WTC11 (cell line): ENCODE measurements around the gene PPP1CA. TPM values are rescaled to one million over a fixed set of nuclear protein-coding genes. Genes with fewer than 3 reads are reported as not detected.
A peak's percentile ranks its signal among the peaks of the same experiment; 100 is the strongest.

Experiments used
- ATAC-seq: fragments of 200-7000 bp; cut with Tn5 transposase; 2 replicates; pipeline ENCODE4 v1.10.0; 2021; ENCODE audit warnings: mild to moderate bottlenecking, moderate library complexity
- CTCF ChIA-PET: fragments of 300-600 bp; sonication (Branson Sonifier 250); formaldehyde crosslinking; loops from one replicate; lab custom pipeline; 2021; ENCODE audit warnings: antibody characterized with exemption; lab: Charles Lee
- POLR2A ChIA-PET: fragments of 350-600 bp; sonication (Branson Sonifier 250); formaldehyde crosslinking; loops from one replicate; lab custom pipeline; 2021; ENCODE audit warnings: antibody characterized with exemption; lab: Charles Lee
- DNase-seq: peaks from one replicate; pipeline ENCODE4 v3.0.0; 2021; ENCODE audit warnings: low spot score
- H3K27ac Mint-ChIP-seq: 2 replicates; pipeline ENCODE4 v1.8.0; 2021; ENCODE audit warnings: mixed read lengths
- H3K27me3 Mint-ChIP-seq: 2 replicates; pipeline ENCODE4 v1.8.0; 2021; ENCODE audit warnings: low read depth, mild to moderate bottlenecking, moderate library complexity, mixed read lengths
- H3K36me3 Mint-ChIP-seq: 2 replicates; pipeline ENCODE4 v1.8.0; 2021; ENCODE audit warnings: mixed read lengths
- H3K4me1 Mint-ChIP-seq: 2 replicates; pipeline ENCODE4 v1.8.0; 2022; ENCODE audit warnings: mixed read lengths
- H3K4me3 Mint-ChIP-seq: 2 replicates; pipeline ENCODE4 v1.8.0; 2021; ENCODE audit warnings: mild to moderate bottlenecking, moderate library complexity, mixed read lengths
- H3K9me3 Mint-ChIP-seq: 2 replicates; pipeline ENCODE4 v1.8.0; 2021; ENCODE audit warnings: mixed read lengths
- CDX4 ChIP-seq: fragments of 250-450 bp; sonication (Bioruptor Pico); IDR thresholded peaks from 2 replicates; pipeline ENCODE4 v1.9.0; 2021; ENCODE audit warnings: moderate library complexity, mild to moderate bottlenecking, inconsistent platforms, borderline replicate concordance
- GRHL2 ChIP-seq: fragments of 250-450 bp; sonication (Bioruptor Pico); IDR thresholded peaks from 2 replicates; pipeline ENCODE4 v1.8.0; 2022; ENCODE audit warnings: mild to moderate bottlenecking, moderate library complexity; ENCODE audit not compliant: insufficient replicate concordance, severe bottlenecking
- IRF2 ChIP-seq: sonication (generic); formaldehyde crosslinking; IDR thresholded peaks from 2 replicates; pipeline ENCODE4 v1.8.0; 2022; ENCODE audit warnings: low read depth, missing genetic modification reagents, borderline replicate concordance
- MAX ChIP-seq: sonication (generic); formaldehyde crosslinking; IDR thresholded peaks from 2 replicates; pipeline ENCODE4 v1.8.0; 2022; ENCODE audit warnings: mild to moderate bottlenecking, missing genetic modification reagents
- PRRX2 ChIP-seq: fragments of 250-450 bp; sonication (Bioruptor Pico); IDR thresholded peaks from 2 replicates; pipeline ENCODE4 v1.8.0; 2021; ENCODE audit warnings: mild to moderate bottlenecking
- RELA ChIP-seq: sonication (generic); formaldehyde crosslinking; IDR thresholded peaks from 2 replicates; pipeline ENCODE4 v1.8.1; 2022; ENCODE audit warnings: missing genetic modification reagents, mild to moderate bottlenecking, borderline replicate concordance
- TEAD1 ChIP-seq: sonication (generic); formaldehyde crosslinking; IDR thresholded peaks from 2 replicates; pipeline ENCODE4 v1.8.0; 2022; ENCODE audit warnings: mild to moderate bottlenecking, missing genetic modification reagents
- ZBTB21 ChIP-seq: sonication (generic); formaldehyde crosslinking; IDR thresholded peaks from 2 replicates; pipeline ENCODE4 v1.8.1; 2023; ENCODE audit warnings: mild to moderate bottlenecking, missing genetic modification reagents, borderline replicate concordance
- ZNF281 ChIP-seq: sonication (generic); formaldehyde crosslinking; IDR thresholded peaks from 2 replicates; pipeline ENCODE4 v1.8.0; 2023; ENCODE audit warnings: mild to moderate bottlenecking, missing genetic modification reagents
- ZNF396 ChIP-seq: fragments of 250-450 bp; sonication (Bioruptor Pico); IDR thresholded peaks from 2 replicates; pipeline ENCODE4 v1.8.0; 2021; ENCODE audit warnings: mild to moderate bottlenecking, moderate library complexity, borderline replicate concordance
- ZNF423 ChIP-seq: fragments of 250-450 bp; sonication (Bioruptor Pico); IDR thresholded peaks from 2 replicates; pipeline ENCODE4 v2.1.2; 2022; ENCODE audit warnings: mild to moderate bottlenecking, moderate library complexity
- total RNA-seq: library from RNA; stranded (reverse); gene quantifications from 3 replicates; pipeline ENCODE4 v1.2.3, GENCODE V29; 2021
- TF ChIP-seq, protein P1 (sequence below): sonication (generic); formaldehyde crosslinking; IDR thresholded peaks from 2 replicates; pipeline ENCODE4 v1.8.1; 2022; ENCODE audit warnings: low read depth, missing genetic modification reagents, borderline replicate concordance
- TF ChIP-seq, protein P2 (sequence below): fragments of 250-450 bp; sonication (Bioruptor Pico); IDR thresholded peaks from 2 replicates; pipeline ENCODE4 v1.9.0; 2021; ENCODE audit warnings: mild to moderate bottlenecking
- TF ChIP-seq, protein P3 (sequence below): sonication (generic); formaldehyde crosslinking; IDR thresholded peaks from 2 replicates; pipeline ENCODE4 v1.8.1; 2023; ENCODE audit warnings: mild to moderate bottlenecking, missing genetic modification reagents, moderate library complexity
- TF ChIP-seq, protein P4 (sequence below): sonication (generic); formaldehyde crosslinking; IDR thresholded peaks from 2 replicates; pipeline ENCODE4 v1.8.0; 2023; ENCODE audit warnings: missing genetic modification reagents, mild to moderate bottlenecking, borderline replicate concordance

PPP1CA gene
- total RNA-seq, 1 experiment from 2014 or later = 220 TPM

DNA sequence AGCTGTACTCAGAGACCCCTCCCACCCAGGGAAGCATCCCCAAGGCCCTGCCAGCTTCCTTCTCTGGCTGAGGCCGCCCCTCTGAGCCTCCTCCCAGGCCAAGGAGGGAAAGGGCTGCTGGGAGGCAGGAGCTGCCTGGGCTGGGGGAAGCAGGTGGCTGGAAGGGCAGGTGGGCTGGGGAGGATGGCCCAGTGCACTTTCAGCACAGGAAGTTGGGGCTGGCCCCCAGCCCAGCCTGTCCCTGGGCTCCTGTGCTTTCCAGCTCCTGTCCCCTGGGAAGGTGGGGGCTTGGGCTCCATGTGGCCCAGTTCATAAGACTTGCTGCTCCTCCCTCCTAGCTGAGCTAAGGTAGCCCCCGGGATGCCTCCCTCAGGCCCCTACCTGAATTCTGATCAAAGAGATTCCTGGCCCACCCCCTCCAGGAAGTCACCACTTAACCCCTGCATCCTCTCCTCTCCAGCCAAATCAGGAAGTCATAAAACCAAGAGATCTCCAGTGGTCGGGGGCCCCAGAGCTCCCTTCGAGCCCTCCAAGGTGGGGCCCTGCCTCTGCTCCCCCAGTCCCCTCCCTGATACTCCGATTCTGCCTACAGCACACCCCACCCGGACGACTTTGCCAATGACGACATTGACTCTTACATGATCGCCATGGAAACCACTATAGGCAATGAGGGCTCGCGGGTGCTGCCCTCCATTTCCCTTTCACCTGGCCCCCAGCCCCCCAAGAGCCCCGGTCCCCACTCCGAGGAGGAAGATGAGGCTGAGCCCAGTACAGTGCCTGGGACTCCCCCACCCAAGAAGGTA, 4.9 kb downstream of the PPP1CA start:
- Mint-ChIP-seq H3K27me3 (no peaks in the 10 kb centered on the region), H3K27ac (peak overlapping the region; percentile 93), H3K9me3 (no peaks in the 10 kb centered on the region), H3K4me1 (peaks cover 38% of the 10 kb centered on the region), H3K4me3 (peak overlapping the region; percentile 45), H3K36me3 (peaks cover 24% of the 10 kb centered on the region)
- ATAC-seq (peak; percentile 38), DNase-seq (peak; percentile 58)
- POLR2A ChIA-PET = interaction anchor here (0.5 to 1.9 kb wide), 8 partner anchors 10 to 278 kb away, joined by 3 to 7 read pairs (median 4); partner anchors contain the start of genes KDM2A, PTPRCAP and RPS6KB2
- CTCF ChIA-PET = interaction anchor here (0.7 to 2.0 kb wide), 11 partner anchors 15 to 135 kb away, joined by 3 to 15 read pairs (median 5); partner anchors contain the start of genes POLD4 and TMEM134
- TF ChIP-seq RELA (CRISPR knock-in tag) (no peak), ZBTB21 (CRISPR knock-in tag) (peak; percentile 72; the same call in 1 of the 2 replicates)

DNA sequence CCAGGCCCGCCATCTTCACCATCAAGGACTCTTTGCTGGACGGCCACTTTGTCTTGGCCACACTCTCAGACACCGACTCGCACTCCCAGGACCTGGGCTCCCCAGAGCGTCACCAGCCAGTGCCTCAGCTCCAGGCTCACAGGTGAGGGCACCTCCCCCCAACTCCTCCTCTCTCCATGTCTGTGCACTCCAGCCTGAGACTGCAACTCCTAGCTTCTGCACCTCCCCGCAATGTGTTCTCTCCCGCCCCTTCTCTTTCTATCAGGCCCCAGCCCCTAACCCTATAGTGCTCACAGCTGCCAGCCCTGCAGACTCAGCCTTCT, 5.4 kb downstream of the PPP1CA start:
- H3K27me3 Mint-ChIP-seq = no peaks in the 10 kb centered on the region
- TF ChIP-seq CDX4 (CRISPR knock-in tag) = no peak
- TF ChIP-seq, protein P1, sequence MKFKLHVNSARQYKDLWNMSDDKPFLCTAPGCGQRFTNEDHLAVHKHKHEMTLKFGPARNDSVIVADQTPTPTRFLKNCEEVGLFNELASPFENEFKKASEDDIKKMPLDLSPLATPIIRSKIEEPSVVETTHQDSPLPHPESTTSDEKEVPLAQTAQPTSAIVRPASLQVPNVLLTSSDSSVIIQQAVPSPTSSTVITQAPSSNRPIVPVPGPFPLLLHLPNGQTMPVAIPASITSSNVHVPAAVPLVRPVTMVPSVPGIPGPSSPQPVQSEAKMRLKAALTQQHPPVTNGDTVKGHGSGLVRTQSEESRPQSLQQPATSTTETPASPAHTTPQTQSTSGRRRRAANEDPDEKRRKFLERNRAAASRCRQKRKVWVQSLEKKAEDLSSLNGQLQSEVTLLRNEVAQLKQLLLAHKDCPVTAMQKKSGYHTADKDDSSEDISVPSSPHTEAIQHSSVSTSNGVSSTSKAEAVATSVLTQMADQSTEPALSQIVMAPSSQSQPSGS = no peak
- TF ChIP-seq ZNF396 (CRISPR knock-in tag) = no peak
- TF ChIP-seq MAX = no peak
- no peak for TF ChIP-seq TEAD1 (CRISPR knock-in tag)
- TF ChIP-seq, protein P2, sequence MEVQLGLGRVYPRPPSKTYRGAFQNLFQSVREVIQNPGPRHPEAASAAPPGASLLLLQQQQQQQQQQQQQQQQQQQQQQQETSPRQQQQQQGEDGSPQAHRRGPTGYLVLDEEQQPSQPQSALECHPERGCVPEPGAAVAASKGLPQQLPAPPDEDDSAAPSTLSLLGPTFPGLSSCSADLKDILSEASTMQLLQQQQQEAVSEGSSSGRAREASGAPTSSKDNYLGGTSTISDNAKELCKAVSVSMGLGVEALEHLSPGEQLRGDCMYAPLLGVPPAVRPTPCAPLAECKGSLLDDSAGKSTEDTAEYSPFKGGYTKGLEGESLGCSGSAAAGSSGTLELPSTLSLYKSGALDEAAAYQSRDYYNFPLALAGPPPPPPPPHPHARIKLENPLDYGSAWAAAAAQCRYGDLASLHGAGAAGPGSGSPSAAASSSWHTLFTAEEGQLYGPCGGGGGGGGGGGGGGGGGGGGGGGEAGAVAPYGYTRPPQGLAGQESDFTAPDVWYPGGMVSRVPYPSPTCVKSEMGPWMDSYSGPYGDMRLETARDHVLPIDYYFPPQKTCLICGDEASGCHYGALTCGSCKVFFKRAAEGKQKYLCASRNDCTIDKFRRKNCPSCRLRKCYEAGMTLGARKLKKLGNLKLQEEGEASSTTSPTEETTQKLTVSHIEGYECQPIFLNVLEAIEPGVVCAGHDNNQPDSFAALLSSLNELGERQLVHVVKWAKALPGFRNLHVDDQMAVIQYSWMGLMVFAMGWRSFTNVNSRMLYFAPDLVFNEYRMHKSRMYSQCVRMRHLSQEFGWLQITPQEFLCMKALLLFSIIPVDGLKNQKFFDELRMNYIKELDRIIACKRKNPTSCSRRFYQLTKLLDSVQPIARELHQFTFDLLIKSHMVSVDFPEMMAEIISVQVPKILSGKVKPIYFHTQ (CRISPR knock-in tag) = no peak
- no peak for TF ChIP-seq GRHL2 (CRISPR knock-in tag)
- TF ChIP-seq, protein P3, sequence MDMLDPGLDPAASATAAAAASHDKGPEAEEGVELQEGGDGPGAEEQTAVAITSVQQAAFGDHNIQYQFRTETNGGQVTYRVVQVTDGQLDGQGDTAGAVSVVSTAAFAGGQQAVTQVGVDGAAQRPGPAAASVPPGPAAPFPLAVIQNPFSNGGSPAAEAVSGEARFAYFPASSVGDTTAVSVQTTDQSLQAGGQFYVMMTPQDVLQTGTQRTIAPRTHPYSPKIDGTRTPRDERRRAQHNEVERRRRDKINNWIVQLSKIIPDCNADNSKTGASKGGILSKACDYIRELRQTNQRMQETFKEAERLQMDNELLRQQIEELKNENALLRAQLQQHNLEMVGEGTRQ = no peak
- no peak for TF ChIP-seq ZBTB21 (CRISPR knock-in tag)
- no peak for TF ChIP-seq IRF2 (CRISPR knock-in tag)
- no peak for TF ChIP-seq PRRX2 (CRISPR knock-in tag)
- TF ChIP-seq, protein P4, sequence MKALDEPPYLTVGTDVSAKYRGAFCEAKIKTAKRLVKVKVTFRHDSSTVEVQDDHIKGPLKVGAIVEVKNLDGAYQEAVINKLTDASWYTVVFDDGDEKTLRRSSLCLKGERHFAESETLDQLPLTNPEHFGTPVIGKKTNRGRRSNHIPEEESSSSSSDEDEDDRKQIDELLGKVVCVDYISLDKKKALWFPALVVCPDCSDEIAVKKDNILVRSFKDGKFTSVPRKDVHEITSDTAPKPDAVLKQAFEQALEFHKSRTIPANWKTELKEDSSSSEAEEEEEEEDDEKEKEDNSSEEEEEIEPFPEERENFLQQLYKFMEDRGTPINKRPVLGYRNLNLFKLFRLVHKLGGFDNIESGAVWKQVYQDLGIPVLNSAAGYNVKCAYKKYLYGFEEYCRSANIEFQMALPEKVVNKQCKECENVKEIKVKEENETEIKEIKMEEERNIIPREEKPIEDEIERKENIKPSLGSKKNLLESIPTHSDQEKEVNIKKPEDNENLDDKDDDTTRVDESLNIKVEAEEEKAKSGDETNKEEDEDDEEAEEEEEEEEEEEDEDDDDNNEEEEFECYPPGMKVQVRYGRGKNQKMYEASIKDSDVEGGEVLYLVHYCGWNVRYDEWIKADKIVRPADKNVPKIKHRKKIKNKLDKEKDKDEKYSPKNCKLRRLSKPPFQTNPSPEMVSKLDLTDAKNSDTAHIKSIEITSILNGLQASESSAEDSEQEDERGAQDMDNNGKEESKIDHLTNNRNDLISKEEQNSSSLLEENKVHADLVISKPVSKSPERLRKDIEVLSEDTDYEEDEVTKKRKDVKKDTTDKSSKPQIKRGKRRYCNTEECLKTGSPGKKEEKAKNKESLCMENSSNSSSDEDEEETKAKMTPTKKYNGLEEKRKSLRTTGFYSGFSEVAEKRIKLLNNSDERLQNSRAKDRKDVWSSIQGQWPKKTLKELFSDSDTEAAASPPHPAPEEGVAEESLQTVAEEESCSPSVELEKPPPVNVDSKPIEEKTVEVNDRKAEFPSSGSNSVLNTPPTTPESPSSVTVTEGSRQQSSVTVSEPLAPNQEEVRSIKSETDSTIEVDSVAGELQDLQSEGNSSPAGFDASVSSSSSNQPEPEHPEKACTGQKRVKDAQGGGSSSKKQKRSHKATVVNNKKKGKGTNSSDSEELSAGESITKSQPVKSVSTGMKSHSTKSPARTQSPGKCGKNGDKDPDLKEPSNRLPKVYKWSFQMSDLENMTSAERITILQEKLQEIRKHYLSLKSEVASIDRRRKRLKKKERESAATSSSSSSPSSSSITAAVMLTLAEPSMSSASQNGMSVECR (CRISPR knock-in tag) = no peak
- no peak for TF ChIP-seq ZNF281 (CRISPR knock-in tag)
- TF ChIP-seq ZNF423 = no peak
- H3K4me3 Mint-ChIP-seq = peak overlapping the region; percentile 27; the same call in 1 of the 2 replicates

More for the DNA sequence above, 5.4 kb downstream of the PPP1CA start:
- CTCF ChIA-PET = interaction anchor here (0.7 to 2.0 kb wide), 11 partner anchors 14 to 135 kb away, joined by 3 to 15 read pairs (median 5); partner anchors contain the start of genes POLD4 and TMEM134
- no peak for ATAC-seq
- peak overlapping the region; percentile 86 for H3K27ac Mint-ChIP-seq
- H3K9me3 Mint-ChIP-seq = no peaks in the 10 kb centered on the region
- no peak for DNase-seq
- POLR2A ChIA-PET = interaction anchor here (0.5 to 1.9 kb wide), 8 partner anchors 8 to 41 kb away, joined by 3 to 7 read pairs (median 4); partner anchors contain the start of genes PTPRCAP and RPS6KB2
- H3K36me3 Mint-ChIP-seq = peaks cover 24% of the 10 kb centered on the region
- peaks cover 40% of the 10 kb centered on the region for H3K4me1 Mint-ChIP-seq
